Sigmoid colon (tissue), 4 donors: Measurements from ENCODE around the gene SLC10A3.

ENCODE experiments used
- CTCF ChIP-seq, 4 experiments: fragments of 450-650 bp in 3 of 4; fragments of 200-600 bp in 1 of 4; IDR thresholded peaks; one replicate each; pipeline ENCODE4 v1.5.1; 2016 to 2019; ENCODE audit warnings: antibody characterized with exemption in 4 of 4, mild to moderate bottlenecking in 3 of 4, moderate library complexity in 2 of 4
- EP300 ChIP-seq, 4 donors: sonication (generic); formaldehyde crosslinking; IDR thresholded peaks; one replicate each; pipeline ENCODE4 v1.6.1; 2017; ENCODE audit warnings: antibody characterized with exemption in 4 of 4

DNA sequence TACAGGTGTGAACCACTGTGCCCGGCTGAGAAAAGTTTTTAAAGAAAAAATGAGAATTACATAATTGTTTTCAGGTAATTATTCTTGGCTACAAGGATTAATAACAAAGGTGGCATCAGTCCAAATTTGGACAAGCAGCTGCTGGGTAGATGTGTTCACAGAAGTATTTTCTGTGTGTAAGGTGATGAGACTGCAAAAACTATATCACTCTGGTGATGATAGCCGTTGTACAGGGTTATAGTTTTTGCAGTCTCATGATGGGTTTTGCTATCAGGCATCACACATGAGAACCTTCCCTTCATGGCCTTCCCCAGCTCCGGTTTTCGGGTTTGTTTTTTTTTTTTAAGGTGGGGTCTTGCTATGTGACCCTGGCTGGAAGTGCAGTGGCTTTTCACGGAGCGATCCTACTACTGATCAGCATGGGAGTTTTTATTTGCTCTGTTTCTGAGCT lies 5.1 kb upstream of the SLC10A3 start:
- TF ChIP-seq CTCF (IDR thresholded peaks at IDR 0.05) (no peak), EP300 (IDR thresholded peaks at IDR 0.05) (no peak)
